ENCODE data around the gene HHIP. TPM values are rescaled to one million over a fixed set of nuclear protein-coding genes. Genes with fewer than 3 reads are reported as not detected.

The HHIP gene
- total RNA-seq: 37.1 and 191 TPM in 2 replicates

GRCh38 chr4:144645631-144646522 is at the start of gene HHIP:
Gene HHIP, plus strand, starts transcription at chr4:144646156. Its CDS starts 520 bp downstream, at chr4:144646676.
- peak; percentile 85 for DNase-seq

DNA sequence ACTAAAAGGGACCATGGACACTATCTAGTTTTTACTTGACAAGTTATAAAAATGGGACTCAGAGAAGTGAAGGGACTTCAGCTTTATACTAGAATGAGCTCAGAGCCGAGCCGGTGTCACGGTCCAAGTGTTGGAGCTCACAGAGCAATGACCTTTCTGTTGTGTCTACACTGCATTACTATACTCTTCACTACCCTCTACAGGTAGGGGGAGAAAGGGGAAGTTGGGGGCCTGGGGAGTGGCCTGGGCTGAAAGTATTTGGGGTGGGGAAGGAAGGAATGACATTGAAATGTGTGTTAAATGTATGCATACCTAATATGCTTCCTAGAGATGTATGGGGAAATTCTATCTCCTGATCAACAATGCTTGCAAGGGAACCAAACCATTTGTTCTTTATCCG is 48.8 kb upstream of the HHIP start:
- DNase-seq: no peak

DNA sequence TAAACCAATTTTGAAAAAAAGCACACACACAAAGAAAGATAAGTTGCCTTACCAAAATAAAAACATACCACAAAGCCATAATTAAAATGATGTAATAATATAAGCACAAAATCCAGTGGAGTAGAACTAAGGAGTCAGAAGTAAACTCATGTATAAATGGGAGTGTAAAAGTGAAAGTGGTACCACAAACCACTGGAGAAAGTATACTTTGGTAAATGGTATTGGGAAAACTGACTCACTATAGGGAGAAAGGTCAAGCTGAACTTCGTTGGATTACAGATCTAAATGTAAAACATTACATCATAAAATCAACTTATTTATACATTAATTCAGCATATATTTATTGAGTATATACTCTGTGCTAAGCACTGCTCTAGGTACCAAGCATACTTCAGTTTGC is 46.3 kb upstream of the HHIP start:
- DNase-seq: no peak

DNA sequence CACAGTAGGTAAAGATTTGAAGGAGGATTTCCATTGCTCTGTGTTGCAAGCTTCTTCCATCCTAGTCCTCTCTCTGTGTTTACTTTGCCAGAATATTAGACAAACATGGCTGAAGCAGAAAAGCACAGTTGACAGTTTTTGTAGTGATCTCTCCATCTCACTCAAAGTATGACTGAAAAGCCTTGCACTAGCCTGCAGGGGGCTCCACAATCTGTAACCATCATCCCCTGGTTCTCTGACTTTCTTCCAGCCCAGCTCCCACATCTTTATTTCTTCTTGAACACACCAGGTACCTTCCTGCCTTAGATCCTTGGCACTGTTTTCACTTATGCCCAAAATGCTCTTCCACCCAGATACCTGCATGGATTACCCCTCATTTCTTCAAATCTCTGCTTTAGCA is 34.1 kb upstream of the HHIP start:
- peak; percentile 46 for DNase-seq

- peak; percentile 37 for DNase-seq
These were observed 30.9 kb upstream of the HHIP start for GRCh38 chr4:144614850-144615585.

GRCh38 chr4:144621681-144622080 is 24.3 kb upstream of the HHIP start:
- no peak for DNase-seq

DNA sequence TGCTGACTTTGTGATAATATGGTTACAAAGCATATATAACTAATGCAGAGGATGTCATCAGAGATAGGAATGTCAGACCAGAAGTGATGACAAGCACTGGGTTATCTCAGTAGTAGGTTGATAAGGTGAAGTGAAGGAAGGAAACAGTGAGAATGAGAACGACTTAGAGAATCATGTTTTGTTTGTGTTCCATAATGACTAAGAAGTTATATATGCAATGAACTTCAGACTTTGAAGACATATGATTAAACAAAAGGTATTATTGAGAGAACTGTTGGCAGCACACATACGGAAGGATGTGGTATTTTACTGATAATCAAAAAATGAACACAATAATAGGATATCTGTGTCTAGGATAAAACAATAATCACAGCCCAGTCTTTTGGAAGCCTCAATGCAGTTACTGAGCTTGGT is 18.3 kb upstream of the HHIP start:
- peak; percentile 86 for DNase-seq

DNA sequence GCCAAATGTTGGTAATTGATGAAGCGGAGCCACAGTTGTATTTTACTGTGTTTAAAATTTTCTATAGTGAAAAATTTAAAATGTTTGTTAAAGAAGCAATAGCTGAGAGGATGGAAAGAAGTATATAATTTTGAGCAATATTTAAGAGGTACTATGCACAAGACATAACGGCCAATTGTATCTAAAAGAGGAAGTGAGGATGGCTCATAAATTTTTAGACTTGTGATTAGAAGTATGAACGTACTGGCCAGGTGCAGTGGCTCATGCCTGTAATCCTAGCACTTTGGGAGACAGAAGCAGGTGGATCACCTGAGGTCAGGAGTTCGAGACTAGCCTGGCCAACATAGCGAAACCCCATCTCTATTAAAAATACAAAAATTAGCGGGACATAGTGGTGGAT is 12.7 kb upstream of the HHIP start:
- DNase-seq: no peak

- DNase-seq: peak; percentile 42
These were observed 10.8 kb upstream of the HHIP start for GRCh38 chr4:144634978-144635747.

DNA sequence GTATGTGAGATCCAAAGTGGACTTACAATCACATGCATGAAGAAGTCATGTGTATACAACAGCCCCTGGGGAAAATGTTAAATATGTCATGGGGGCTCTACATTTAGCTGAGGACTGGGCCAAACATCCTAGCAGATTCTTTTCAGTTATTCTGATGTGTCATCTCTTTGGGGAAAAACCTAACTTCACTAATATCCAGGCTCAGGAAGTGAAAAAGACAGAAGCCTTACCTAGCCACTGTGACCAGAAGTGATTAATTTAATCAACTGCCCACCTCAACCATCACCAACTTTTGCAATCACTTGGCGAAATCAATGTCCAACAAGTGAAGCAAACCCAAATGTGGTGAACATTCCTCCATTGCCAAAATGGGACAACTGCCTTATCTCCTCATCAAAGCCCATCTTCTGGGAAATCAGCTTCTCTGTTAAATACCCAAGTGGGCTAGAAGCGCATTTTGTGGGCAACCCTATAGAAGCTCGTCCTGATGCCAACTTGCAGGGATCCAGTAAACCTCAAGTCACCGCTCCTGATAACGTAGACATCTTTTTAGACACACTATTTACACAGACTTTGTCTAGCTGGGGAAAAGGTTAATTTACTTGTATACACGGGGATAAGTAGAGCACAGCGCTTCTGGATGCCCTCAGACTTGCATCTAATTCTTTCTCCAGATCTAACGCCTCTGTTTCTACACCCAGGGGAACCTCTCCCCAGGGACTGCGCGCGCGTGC is 1.4 kb upstream of the HHIP start:
- peak; percentile 32 for DNase-seq

DNA sequence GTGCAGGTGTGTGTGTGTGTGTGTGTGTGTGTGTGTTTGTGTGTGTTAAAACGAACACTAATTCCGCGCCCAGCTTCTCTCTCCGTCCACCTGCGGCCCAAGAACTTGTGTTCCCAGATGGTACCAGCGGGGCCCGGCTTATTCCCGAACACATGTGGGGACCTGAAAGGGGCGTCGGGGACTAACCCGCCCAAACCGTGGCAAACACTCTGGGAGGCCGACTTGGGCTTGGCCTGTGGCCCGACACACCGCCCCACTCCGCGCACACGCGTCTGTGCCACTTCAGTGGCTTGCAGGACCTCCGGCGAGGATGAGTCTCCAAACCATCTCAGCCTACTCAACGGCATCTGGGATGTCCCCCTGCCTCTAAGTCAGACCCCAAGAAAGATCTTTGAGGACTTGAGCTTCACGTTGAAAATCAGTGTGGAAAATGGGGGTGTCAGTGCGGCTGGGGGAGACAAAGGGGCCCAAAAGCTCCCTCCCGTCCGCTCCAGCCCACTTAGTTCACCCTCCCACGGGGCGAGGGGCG is 790 bp upstream of the HHIP start:
- peak; percentile 58 for DNase-seq

- peak; percentile 69 for DNase-seq
These were observed 653 bp downstream of the HHIP start for GRCh38 chr4:144646523-144647094.

GRCh38 chr4:144647095-144647561 is 1.2 kb downstream of the HHIP start:
- peak; percentile 77 for DNase-seq

- DNase-seq: peak; percentile 33
These were observed 1.6 kb downstream of the HHIP start for GRCh38 chr4:144647590-144647989.

DNA sequence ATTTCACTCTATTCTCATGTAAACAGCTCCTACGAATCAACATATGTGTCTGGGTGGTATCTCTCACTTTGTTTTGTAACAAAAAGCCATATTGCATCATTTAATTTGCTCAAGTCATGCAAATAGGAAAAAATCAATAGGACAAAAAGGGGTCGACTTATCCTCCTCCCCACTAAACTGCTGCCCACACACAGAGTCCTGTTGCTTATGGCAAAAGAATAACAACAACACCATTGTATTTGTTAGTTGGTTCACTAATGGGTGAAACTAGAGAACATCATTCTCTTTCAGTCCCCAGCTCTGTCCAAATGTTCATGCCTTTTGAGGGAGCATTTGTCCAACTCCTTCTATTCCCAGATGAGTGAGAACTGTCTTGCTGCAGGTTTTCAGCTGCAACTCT is 2.1 kb downstream of the HHIP start:
- peak; percentile 36 for DNase-seq

DNA sequence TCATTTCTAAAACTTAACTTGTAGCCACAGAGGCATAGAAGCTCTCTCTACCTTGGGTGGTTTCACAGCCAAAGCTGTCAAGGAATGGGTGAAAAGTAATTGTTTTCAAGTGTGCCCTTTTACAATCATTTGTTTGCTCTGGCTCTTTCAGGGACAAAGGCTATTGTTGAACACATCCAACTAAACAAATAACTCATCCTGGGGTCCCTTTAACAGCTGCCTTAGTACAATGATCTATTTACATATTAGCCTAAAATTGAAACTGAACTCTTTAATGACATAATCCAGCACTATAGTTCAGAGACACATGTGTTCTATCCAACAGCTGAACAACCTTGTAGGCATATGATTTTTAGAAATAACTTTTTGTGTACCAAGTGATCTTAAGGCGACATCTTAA is 3.7 kb downstream of the HHIP start:
- peak; percentile 57 for DNase-seq

DNA sequence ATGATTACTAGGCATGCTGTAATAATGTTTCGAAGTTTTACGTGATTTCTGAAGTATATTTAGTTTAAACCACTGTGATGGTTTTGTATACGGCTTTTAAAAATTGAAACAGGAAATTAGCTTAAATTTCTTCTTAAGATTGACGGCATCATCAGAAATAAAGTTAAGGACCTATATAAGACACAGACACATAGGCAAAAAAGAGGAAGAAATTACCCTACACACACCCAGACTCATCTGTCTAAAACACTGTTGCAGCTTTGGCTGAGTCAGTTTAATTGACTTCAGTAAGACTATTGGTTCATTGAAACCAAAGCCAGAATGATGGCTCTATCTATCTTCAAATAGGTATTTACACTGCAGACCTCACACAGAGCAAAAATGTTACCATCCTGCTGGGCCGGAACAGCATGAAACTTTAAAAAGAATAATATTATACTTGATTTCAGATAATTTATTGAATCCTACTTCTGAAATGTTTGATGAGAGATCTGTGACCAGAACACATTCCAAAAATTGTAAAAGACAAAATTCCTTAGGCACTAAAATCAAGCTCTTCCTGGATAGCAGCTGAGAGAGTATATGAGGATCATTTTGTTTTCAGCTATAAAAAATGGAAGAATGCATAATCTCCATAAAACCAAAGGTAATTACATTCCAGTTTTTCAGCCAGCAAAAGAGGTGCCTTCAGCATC is 4.5 kb downstream of the HHIP start:
- DNase-seq: peak; percentile 31

GRCh38 chr4:144653781-144654545 is 8.0 kb downstream of the HHIP start:
- DNase-seq: no peak

- DNase-seq: no peak
These were observed 9.5 kb downstream of the HHIP start for GRCh38 chr4:144655491-144655890.

- no peak for DNase-seq
These were observed 10.9 kb downstream of the HHIP start for GRCh38 chr4:144656850-144657249.
